T follicular helper cell (primary cell): ENCODE measurements around the gene MYO9B.

Experiments
- DNase-seq: peaks from one replicate; pipeline ENCODE4 v3.0.0-alpha.2; 2020; ENCODE audit warnings: low read depth

The MYO9B gene

DNA sequence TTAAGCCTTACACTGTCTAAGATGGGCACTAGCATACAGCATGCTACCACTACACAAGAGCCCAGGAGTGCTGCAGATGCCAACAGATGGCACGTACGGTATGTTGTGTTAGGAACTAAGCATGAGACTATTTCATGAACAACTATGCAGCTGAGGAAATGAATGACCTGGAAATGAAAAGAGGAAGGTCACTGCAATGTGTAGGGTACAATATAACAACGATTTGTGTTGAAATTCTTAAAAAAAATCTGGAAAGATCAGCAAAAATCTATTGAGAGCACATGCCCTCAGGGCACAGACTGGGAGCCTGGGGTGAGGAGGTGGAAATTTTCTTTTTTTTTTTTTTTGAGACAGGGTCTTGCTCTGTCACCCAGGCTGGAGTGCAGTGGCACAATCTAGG lies 14.8 kb upstream of the MYO9B start:
- DNase-seq, result no peak

DNA sequence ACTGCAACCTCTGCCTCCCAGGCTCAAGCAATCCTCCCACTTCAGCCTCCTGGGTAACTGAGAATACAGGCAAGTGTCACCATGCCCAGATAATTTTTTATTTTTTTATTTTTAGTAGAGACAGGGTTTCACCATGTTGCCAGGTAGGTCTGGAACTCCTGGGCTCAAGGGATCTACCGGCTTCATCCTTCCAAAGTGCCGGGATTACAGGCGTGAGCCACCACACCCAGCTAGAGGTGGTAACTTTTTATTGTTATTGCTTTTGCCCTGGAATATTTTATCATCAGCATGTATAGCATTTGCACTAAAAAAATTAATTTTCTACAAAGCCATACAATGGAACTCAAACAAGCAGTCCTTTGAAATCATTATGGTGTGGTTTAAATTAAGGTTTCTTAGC lies 14.4 kb upstream of the MYO9B start:
- no peak for DNase-seq

DNA sequence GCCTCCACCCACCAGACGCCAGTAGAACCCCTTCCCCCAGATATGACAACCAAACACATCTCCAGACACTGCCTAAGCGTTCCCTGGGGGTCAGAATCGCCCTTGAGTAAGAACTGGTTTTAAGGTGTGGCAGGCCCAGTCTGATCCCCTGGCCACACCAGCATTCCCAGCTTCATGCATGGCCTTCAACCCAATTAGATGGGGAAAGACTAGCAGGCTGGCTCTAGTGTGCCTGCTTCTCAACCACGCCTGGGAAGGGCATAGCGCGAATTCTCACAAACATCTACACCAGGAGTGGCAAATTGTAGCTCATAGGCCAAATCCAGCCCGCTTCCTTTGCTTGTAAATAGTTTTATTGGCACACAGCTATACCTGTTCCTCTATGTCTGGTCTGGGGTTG lies 13.9 kb upstream of the MYO9B start:
- DNase-seq, result no peak

DNA sequence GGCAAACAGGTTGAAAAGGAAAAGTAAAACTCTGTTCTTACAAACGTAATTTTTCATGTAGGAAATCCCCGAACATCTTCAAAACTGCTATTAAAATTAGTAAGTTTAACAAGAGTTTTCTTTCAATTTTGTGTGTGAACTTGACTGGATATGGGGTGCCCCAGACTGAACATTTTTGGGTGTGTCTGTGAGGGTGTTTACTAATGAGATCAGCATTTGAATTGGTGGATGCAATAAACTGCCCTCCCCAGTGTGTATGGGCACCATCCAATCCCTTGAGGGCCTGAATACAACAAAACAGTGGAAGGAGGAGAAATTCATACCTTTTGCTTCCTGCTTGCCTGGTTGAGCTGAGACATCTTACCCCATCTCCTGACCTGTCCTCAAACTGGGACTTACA lies 12.1 kb upstream of the MYO9B start:
- no peak for DNase-seq

DNA sequence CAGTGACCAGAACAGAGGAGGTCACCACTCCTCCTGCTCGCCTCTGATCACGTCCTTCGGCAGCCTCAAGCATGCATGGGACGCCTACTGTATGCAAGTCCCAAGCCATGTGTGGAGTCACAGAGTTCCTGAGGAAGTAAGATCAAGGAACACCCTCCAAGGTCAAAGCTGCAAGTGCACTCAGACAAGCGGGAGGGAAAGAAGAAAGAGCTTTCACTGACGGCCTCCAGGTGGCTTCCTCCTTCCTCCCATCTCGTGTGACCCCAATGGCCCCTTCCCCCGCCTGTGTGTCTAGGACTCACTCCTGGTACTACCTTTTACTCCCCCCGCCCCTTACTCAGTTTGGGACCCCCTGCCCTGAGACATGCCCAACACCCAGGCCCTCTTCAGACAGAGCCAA lies 6.4 kb upstream of the MYO9B start:
- DNase-seq, result no peak

DNA sequence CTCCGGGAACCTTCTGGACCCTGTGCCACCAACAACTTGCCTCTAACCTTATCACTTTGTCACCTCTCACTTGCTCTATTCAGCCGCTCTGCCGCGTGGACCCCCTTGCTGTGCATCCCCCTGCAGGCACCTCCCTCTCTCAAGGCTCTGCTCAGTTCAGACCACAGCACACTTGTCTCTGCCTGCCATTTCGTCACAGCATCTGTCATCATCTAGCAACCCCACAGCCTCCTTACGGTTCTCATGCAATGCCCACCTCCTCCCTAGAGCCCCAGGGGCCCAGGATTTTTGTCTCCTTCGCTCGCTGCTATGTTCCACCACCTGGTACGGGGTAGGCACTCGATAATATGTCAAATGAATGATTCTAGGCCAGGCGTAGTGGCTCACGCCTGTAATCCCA lies 5.2 kb upstream of the MYO9B start:
- DNase-seq, result no peak

DNA sequence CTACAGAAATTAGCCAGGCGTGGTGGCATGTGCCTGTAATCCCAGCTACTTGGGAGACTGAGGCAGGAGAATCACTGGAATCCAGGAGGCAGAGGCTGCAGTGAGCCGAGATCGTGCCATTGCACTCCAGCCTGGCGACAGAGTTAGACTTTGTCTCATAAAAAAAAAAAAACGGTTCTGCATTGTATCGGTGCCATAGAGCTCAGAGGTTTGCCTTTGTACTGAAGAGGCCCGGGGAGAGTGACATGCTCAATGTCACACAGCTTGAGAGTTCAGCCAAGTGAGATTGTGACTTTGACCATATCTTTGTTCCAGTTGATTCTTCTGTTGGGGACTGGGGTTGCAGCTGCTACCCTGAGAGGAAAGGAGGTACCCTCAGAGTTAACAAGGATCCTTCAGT lies 4.7 kb upstream of the MYO9B start:
- no peak for DNase-seq

DNA sequence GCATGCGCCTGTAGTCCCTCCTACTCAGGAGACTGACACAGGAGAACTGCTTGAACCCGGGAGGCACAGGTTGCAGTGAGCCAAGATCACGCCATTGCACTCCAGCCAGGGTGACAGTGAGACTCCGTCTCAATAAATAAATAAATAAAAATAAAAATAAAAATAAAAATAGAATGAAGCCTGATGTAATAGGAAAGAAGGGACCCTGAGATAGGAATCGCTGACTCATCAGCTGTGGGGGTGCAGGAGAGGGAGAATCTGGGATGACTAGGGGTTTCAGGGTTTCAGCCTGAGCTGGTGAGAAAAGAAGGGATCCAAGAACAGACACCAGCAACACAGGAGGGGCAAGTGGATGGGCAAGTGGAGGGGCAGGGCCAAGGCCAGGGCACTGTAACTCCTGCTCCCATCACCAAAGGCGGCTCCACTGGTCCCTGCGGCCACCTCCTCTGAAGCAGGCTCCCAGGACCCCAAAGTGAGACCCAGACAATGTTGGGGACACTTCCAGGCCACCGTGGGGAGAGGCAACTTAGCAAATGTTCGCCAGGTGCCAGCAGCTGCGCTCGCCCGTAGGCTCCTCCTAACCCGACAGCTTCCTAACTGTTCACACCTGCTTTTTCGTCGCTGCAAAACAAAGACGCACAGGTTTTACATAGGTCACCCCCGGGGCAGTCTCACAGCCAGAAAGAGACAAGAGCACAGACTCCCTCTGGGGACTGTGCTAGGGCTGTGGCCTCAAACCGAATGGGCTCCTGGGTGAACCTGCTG lies 1.5 kb upstream of the MYO9B start:
- DNase-seq, result no peak

DNA sequence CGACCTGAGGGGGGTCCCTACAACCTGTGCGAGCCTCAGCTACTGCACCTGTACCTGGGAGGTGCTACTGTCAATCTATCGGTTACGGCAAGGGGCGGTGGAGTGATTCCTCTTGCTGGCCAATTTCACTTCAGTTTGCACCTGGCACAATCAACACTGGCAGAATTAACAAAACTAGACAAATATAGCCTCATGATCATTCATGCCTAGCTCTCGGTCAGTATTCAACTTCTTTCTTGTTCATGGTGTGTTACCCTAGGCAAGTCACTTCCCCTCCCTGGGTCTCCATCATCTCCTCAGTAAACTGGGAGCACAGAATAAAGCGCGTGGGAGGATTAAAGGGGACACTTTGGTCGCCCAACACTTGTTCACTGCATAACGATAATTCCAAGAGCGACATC lies 943 bp upstream of the MYO9B start:
- no peak for DNase-seq

DNA sequence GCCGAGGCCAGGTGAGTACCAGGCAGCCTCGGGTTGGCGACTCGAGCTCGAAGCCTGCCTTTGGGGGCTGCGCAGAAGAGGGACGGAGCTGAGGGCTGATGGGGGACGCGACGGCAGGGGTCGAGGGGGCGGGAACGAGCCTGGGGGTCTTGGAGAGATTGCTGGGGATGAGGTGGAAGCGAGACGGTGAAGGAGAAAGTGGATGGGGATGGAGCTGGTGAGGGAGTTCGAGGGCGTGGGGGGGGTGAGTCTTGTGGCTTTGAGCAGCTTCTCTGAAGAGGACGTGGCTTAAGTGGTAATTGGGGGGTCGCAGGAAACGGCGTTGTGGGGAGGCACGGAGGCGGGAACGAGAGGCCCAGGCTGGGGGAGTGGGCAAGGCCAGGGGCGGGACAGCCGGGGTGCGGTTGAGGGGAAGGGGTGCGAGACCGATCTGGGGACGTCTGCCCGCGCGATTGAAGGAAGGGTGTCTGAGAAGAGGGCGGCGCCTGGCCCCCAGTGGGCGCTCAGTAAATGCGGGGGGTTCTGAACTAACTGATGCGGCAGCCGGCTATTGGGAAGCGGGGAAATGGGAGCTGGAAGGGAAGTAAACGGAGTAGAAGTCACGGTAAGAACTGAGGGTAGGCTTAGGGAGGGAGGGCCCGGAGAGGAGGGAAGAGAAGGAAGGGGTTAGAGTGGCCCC lies 426 bp downstream of the MYO9B start:
- peak; percentile 17 for DNase-seq

DNA sequence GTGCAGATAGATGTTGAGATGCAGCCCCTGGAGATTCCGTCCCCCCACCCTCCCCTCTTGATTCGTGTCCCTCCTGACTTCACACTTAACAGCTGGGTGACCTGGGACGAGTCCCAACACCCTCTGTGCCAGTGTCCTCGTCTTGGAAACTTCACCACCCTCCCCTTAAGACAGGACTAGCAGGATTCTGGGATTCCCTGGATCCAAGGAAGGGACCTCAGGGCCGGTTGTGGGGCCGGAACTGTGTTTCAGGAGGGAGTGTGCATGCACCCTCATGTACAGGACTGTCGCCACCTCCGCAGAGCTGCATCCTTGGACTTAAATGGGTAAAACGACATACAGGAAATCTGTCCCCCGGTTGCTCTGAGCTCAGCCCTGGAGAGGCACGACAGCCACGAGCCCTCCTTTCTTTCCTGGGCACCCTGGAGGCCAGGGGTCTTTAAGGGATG lies 990 bp downstream of the MYO9B start:
- DNase-seq, result no peak

DNA sequence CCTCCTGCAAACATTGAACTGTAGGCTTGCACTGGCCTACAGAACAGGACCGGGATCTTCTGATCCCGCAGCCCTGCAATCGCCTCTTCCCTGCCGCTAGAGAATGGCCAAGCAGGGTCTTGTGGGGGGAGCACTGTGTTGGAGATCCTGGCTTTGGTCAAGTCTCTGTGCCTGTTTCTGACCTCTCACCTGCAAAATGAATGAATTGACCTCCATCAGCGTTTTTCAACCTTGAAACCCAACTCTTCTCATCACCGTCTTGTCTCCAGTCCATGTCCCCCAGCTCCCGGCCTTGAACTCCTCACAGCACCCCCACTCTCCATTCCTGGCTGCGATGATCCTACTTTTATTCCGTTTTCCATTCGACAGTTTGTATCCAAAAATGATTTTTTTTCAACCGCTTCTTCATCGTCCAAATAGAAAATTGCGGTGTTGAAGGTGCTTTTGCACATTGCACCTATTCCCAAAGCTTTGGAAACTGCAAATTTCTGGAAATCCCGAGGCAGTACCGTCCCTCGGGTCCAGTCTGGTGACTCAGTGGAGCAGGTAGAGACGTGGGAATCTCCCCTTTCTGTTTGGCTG lies 2.0 kb downstream of the MYO9B start:
- no peak for DNase-seq

DNA sequence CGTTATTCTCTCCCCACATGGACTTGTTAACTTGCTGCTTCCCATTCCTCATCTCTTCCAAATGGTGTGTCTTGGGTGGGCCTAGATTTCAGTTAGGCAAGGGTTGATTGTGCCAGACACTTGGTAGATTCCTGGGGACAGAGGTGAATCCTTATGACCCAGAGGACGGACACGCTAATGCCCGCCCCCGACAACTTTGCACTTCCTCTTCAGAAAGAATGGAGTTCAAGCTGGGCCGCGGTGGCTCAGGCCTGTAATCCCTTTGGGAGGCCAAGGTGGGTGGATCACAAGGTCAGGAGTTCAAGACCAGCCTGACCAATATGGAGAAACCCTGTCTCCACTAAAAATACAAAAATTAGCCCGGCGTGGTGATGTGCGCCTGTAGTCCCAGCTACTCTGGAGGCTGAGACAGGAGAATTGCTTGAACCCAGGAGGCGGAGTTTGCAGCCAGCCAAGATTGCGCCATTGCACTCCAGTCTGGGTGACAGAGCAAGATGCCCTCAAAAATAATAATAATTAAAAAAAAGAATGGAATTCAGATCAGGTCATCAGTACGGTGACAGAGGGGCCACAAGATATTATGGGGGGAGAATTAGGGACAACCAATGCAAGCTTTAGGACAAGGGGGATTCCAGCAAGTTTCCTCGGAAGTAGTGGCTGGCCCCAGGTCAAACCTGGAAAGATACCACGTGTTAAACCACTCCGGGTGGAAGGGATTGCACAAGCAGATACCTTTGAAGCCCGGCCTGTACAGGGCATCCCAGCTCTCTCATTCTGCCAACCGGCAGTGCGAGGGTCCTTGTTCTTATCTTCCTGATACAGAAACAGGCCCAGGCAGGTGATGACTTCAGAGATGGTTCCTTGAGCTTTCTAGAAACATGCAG lies 2.7 kb downstream of the MYO9B start:
- no peak for DNase-seq

DNA sequence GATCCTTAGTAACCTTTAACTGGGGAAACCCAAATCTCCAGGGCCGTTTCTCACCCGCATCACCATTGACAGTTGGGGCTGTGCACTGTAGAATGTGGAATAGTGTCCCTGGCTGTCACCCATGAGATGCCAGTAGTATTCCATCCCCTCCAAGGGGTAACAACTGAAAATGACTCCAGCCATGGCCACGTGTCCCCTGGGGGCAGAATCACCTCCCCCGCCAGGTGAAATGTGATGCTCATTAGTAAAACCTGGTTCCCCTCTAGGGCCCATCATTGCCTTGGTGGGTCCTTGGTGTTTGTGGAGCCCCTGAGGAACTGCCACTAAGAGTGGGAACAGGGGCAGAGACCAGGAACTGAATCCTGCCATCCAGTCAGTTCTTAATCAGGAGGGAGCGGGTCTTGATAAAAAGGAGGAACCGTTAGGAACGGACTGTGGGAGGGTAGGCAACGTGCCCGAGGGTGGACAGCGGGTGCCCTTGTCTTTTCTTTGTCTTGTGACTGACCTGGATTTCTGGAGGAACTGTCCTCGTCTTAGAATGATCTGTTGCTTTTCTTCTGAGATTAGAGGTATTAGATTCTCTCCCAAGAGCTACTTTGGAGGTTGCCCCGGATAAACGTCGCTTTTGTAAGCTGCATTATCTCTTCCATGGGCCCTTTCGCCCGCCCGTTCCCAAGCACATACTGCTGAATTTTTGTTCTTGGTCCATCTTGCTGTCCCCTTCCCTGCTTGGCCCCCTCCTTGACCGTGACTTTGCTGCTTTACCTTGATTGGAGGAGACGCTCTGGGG lies 3.5 kb downstream of the MYO9B start:
- DNase-seq, result no peak

DNA sequence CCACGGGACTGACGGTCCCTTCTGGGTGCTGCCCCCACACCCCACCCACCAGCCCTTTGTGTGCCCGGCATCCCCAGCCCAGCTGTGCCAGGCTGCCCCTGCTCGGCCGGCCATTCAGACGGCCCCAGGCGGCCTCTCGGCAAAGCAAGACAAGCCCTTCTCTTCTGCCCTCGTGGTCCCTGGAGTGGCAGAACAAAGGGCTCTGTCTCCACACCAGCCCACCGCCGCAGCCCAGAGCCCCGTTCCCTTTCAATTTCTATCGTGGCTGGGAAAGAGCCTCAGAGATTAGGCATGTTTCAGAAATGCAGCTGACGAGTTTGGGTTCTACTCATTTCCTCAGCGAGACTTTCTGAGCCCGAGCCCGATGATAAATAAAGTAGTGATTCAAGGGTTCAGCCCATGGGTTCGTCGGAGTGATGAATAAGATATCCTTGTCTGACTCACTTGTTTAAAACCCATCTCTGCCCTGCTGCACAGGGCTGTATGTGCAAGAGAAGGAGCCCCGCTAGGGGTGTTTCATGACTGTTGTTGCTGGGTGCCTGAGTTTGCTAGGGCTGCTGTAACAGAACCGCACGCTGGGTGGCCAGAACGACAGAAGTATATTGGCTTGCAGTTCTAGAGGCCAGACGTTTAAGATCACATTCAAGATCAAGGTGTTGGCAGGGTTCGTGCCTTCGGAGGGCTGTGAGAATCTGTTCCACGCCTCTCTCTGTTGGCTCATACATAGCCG lies 4.3 kb downstream of the MYO9B start:
- peak; percentile 49 for DNase-seq

DNA sequence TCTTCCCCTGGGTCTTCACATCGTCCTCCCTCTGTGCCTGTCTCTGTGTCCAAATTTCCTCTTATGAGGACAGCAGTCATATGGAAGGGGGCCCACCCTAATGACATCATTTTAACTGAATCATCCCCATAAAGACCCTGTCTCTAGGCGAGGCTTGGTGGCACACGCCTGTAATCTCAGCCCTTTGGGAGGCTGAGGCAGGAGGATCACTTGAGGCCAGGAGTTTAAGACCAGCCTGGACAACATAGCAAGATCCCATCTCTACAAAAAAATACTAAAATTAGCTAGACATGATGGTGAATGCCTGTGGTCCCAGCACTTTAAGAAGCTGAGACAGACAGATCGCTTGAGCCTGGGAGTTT lies 4.8 kb downstream of the MYO9B start:
- no peak for DNase-seq

DNA sequence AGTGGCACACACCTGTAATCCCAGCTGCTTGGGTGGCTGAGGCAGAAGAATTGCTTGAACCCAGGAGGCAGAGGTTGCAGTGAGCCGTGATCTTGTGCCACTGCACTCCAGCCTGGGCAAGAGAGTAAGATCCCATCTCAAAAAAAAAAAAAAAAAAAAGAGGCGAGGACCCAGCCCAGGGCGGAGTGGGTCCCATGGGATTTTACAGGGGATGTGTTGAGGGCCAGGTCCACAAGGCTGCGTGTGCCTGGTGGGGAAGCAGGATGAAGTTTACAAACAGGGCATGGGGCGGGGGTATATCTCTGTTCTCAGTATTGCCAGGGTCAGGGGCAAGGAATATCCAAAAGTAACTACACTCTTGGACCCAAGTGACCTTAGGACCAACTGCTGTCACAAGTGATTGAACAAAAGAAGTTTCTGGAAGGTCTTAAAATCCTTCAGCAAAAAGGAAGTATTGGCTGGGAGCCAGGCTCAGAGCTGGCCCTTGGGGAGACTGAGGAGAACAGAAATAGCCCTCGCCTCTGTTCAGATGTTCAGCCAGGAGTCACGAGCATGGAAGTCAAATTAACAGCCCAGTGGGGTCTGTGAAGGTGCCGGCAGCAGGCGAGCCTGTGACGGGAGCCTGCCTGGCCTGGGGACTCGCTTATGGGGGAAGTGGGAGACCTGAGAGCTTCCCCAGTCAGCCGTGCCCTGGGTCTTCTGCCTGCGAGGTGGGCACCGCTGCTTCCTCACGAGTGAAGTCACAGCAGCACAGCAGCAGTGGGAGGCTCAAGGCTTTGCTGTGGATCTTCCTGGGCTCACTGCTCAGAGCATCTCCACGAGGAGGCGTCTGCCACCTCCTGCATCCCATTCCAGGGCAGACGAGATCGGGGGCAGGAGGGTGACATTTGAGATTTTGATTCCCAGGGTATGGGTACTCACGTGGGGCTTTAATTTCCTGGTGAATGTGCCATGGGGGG lies 6.4 kb downstream of the MYO9B start:
- DNase-seq, result no peak

DNA sequence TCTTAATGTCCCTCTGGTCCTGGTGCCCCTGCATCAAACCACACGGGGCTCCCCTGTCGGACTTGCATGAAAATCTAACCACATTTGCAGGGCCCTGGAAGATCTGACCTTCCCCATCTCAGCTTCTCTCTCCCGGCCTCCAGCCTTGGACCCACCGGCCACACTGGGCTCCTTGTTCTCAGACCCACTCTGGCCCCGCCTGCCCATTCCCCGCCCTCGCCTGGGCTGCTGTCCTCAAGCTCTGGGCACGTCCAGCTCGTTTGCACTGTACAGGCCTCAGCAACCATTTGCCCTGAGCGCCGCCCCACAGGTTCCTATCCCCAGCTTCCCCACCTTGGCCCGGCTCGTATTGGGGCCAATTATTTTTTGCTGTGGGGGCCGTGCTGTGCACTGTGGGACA lies 10.5 kb downstream of the MYO9B start:
- no peak for DNase-seq

DNA sequence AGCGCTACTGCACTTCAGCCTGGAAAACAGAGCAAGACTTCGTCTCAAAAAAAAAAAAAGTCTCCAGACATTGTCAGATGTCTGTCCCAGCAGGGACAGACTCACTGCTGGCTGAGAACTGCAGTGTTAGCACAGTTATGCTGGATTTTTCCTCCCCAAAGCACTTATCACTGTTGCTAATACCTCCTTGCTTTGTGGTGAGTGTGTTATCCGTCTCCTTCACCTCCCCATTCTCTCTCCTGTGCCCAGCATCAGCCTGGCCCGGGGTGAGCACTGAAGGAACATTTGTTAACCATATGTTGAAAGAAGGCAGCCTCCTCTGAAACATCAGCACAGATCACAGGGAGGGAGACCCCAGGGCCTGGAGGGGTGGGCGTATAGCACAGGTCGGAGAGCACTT lies 11.3 kb downstream of the MYO9B start:
- no peak for DNase-seq

DNA sequence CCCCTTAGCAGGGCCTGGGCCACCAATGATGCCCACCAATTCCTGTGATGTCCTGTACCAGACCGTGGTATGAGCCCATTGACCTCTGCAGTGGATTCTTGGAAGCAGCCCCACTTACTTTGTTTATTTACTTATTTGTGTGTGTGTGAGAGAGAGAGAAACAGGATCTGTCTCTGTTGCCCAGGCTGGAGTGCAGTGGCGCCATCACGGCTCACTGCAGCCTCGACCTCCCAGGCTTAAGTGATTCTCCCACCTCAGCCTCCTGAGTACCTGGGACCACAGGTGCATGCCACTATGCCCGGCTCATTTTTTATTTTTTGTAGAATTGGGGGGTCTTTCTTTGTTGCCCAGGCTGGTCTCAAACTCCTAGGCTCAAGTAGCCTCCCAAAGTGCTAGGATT lies 13.0 kb downstream of the MYO9B start:
- no peak for DNase-seq
